Glomerular endothelial cell (primary cell): ENCODE data around the gene AMDHD1. TPM values are rescaled to one million over a fixed set of nuclear protein-coding genes. Genes with fewer than 3 reads are reported as not detected.

Experiments
- DNase-seq: peaks from one replicate; pipeline ENCODE4 v3.0.0-alpha.2; 2011; ENCODE audit warnings: low read depth, low spot score; ENCODE audit errors: extremely low read depth
- total RNA-seq: library from RNA; depleted of rRNA; stranded (reverse); fragments of >200 nt; gene quantifications from 2 replicates; pipeline ENCODE4 v1.2.3, GENCODE V29; 2015

The AMDHD1 gene, protein sequence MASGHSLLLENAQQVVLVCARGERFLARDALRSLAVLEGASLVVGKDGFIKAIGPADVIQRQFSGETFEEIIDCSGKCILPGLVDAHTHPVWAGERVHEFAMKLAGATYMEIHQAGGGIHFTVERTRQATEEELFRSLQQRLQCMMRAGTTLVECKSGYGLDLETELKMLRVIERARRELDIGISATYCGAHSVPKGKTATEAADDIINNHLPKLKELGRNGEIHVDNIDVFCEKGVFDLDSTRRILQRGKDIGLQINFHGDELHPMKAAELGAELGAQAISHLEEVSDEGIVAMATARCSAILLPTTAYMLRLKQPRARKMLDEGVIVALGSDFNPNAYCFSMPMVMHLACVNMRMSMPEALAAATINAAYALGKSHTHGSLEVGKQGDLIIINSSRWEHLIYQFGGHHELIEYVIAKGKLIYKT
- total RNA-seq: not detected in 2 replicates

- DNase-seq: no peak
Measured at GRCh38 chr12:95943330-95943842, at the start of gene AMDHD1. AMDHD1 (plus strand) TSS chr12:95943331; CDS start chr12:95943399, 68 bp downstream.

- DNase-seq: no peak
Measured at GRCh38 chr12:95896846-95897245, 46.3 kb upstream of the AMDHD1 start.

GRCh38 chr12:95898081-95898480 is 45.0 kb upstream of the AMDHD1 start:
- DNase-seq: no peak

- DNase-seq: no peak
Measured at GRCh38 chr12:95908573-95908972, 34.6 kb upstream of the AMDHD1 start.

- no peak for DNase-seq
Measured at GRCh38 chr12:95909871-95910270, 33.3 kb upstream of the AMDHD1 start.

DNA sequence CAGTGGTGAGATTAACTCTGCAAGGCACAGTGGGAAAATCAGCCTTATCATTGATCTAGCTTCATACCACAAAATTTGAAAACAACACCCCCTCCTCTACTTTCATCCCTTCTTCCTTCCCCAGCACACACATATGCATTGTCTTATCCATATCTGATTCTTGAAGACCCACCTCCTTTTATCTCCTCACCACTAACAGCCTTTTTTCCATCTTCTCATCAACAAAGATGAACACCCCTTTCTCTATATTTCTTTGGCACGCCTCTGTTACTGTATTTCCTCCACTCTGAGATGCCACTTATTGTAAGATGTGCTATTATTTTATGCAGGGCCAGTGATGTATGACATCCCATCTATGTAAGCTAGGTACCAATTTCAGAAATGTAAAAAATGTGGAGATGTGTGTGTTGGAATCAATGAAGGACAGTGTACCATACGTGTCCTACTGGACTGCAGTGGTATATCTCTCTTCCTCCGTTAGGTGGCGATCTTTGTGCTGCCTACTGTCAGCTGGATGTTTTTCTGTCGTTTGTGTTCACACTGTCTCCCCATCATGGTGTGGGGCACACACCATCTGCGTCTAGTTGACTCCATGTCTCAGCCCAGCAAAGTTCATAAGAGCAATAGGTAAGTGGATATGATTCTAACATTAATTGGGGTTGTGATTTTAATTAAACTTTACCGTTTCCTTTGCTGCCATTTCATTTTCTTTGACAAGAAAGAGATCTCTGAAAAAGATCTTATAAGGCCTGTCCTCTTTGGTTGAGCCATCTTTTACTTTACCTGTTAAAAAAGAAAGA is 24.7 kb upstream of the AMDHD1 start:
- no peak for DNase-seq

DNA sequence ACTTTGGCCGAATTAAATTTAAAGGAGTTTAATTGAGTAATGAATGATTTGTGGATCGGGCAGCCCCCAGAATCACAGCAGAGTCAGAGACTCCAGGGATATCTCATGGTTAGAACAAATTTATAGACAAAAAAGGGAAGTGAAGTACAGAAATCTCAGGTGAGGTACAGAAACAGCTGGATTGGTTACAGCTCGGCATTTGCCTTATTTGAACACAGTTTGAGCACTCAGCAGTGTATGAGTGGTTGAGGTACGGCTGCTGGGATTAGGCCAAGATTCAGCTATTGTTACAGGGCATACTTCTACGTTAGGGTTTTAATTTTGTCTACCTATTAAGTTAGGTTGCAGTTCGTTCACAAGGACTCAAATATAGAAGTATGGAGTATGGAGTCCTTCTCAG is 24.0 kb upstream of the AMDHD1 start:
- DNase-seq: no peak

DNA sequence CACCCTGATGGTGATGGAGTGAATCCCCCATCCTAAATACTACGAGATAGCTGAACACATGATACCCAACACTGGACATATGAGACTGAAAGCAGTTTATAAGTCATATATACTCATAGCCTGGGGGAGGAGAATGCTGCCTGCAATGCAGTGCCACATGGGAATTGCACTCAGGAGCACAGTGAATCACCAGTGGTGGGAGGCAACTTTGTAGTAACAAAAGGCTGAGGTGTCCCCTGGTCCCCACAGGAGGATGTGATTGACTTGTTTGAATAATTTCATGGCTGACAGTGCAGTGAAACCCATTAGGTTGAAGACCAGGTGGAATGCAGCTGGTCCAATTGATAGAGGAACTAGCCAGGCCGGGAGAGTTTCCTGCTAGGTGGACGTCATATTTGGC is 20.9 kb upstream of the AMDHD1 start:
- no peak for DNase-seq

GRCh38 chr12:95940514-95940913 is 2.6 kb upstream of the AMDHD1 start:
- no peak for DNase-seq

DNA sequence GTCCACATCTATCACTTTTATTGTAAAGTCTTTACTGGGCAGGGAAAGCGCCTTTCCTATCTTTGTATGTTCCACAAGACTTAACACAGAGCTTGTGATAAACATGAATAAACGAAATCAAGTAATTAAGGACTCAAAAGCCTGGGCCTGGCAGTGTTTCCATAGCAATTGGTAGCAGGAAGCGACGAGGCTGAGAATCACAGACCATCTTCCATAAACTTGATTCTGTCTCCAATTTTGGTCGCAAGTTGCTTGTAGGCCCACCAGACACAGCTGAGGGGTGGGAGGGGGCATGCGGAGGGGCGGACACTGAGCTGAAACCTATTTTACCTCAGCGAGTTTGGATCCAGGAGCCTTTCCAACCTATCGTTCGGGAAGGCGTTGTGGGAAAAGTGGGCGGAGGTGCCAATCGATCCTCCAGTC is 1.0 kb upstream of the AMDHD1 start:
- no peak for DNase-seq

DNA sequence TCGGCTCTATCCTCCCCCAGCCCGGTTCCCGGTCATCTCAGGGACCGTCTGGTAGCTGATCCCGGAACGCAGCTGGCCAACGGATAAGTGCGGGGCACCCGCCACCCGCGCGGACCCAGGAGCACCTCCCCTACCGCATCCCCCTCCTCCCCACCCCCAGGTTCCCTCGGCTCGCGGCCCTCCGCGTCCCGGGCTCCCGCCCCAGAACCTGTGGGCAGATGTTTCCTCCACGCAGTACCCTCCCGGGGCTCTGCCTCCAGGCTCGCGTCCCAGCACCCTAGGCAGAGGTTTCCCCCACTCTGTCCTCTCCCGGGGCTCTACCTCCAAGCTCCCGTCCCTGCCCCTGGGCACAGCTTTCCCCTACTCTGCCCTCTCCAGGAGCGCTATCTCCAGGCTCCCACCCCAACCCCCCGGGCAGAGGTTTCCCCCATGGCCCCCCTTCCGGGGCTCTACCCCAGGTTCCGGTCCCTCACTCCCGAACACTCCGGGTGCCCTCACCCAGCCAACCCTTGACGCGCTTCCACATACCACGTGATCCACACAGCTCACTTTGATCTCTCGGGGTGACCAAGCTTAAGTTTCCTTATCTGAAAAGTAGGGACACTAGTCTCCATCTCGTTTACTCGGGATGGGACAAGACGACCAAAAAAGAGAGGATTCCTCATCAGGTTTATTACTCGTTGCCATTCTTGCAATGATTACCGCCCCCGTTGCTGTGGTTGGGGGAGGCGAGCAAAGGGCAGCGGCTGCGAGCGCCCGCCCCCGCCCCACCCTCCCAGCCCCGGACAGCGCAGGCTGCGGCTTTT is 404 bp upstream of the AMDHD1 start, which contains the start of gene CCDC38:
Gene CCDC38 (minus strand): TSS at position 91 of the 806 bp plus-strand sequence. CDS start 6,105 bp downstream, outside the sequence.
- DNase-seq: no peak

DNA sequence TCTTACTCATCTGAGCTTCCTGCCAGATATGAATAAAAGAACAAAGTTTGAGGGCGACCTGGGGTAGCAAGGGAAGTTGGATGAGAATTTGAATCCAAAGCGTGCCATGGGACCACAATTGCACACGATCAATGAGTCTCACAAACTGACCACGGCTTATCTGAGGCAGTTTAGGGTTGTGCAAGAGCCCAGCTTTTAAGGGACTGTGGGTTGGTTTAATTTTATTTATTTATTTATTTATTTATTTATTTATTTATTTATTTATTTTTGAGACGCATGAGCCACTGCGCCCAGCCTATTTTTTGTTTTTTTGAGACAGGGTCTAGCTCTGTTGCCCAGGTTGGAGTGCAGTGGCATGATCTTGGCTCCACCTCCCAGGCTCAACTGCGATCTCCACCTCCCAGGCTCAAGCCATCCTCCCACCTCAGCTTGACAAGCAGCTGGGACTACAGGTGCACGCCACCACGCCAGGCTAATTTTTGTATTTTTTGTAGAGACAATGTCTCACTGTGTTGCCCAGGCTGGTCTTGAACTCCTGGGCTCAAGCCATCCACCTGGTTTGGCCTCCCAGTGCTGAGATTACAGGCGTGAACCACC is 1.1 kb downstream of the AMDHD1 start:
- no peak for DNase-seq

DNA sequence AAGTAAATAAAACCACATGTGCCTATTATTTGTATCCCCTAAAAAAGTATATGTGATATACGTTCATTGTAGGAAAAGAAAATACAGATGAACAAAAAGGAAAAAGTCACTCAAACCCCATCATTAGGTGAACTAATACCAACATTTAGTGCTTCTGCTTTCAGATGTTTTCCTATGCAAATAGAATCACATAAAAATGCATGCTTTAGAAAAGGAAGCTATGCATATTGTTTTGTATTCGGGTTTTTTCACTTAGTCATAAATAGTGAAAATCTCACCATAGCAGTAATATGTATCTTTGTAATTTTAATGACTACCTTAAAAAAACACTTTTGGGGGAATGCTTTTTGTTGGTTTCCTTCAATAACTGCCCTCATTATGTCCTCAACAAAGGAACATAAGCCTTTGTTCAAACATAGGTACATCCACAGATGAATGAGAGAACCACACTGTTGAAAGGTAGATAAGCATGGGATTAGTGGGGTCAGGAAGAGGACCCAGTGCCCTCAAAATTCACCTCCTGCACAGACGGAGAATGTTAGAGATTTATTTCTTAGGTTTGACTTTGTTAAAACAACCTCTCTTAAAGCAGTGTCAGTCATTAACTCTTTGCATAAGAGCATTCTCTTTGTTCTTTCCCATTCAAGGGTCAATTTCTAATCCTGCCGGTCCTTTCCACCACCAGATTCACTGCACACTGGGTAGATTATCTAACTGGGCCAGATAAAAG is 6.5 kb downstream of the AMDHD1 start:
- DNase-seq: no peak

DNA sequence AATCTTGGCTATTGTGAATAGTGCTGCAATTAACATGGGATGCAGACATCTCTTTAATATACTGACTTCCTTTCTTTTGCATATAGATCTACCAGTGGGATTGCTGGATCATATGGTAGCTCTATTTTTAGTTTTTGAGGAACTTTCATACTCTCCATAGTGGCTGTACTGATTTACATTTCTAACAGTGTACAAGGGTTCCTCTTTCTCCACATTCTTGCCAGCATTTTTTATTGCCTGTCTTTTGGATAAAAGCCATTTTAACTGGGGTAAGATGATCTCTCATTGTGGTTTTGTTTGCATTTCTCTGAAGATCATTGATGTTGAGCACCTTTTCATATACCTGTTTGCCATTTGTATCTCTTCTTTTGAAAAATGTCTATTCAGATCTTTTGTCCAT is 8.4 kb downstream of the AMDHD1 start:
- DNase-seq: no peak

- DNase-seq: no peak
Measured at GRCh38 chr12:95953000-95953399, 9.9 kb downstream of the AMDHD1 start.

- DNase-seq: no peak
Measured at GRCh38 chr12:95955549-95956159, 12.5 kb downstream of the AMDHD1 start.

DNA sequence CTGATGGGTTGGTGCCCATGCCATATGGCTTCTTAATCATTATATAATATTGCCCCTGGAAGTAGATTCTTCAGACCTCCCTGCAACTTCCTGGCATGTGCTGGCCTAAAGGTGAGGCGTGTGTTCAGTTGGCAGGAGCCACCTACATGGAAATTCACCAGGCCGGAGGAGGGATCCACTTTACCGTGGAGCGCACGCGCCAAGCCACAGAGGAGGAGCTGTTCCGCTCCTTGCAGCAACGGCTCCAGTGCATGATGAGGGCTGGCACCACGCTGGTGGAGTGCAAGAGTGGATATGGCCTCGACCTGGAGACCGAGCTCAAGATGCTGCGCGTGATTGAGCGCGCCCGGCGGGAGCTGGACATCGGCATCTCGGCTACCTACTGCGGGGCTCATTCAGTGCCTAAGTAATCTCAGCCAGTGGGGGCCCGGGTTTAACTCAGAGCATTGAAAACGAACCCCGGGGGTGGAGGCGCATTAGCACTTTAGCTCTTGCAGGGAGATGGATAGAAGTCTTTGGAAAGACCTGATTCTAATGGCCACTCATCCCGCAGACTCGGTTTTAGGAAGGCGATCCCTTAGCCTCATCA is 13.5 kb downstream of the AMDHD1 start:
- no peak for DNase-seq

DNA sequence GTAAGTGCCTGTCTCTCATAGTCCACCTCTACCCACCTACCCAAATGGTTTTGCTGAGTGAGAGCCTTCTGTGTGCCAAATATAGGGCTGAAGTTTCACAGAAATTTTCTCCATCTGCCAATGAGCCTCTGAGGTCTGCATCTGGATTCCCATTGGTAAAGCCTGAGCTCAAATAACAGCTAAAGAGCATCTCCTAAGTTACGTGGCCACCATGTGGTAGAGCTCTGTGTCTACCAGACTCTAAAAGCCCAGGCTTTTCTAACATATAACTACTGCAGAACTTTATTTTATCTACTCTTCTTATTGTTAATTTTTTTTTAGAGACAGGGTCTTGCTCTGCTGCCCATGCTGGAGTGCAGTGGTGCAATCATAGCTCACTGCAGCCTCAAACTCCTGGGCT is 16.0 kb downstream of the AMDHD1 start:
- no peak for DNase-seq

DNA sequence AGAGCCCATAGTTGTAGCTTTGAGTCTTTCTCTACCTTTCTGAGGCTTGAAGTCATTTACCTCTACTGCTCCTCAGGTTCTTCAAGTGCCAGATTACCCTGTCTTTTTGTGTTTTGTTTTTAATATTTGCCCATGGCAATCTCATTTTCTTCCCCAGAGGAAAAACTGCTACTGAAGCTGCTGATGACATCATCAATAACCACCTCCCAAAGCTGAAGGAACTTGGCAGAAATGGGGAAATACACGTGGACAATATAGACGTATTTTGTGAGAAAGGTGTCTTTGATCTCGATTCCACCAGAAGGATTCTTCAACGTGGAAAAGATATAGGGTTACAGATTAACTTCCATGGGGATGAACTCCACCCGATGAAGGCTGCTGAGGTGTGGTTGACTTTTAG is 17.1 kb downstream of the AMDHD1 start:
- DNase-seq: no peak
